Occipital lobe (tissue), 2 donors: ENCODE data around the gene CRTC1. TPM values are rescaled to one million over a fixed set of nuclear protein-coding genes. Genes with fewer than 3 reads are reported as not detected.

ENCODE experiments used
- DNase-seq: peaks from one replicate; lab custom pipeline; 2025; lab: John Stamatoyannopoulos, UW
- total RNA-seq: library from RNA; depleted of rRNA; stranded (reverse); fragments of >200 nt; gene quantifications from one replicate; pipeline ENCODE4 v1.2.3, GENCODE V29; 2014

CRTC1 gene
- total RNA-seq, 1 donor from 2014 or later: 6.6 TPM

GRCh38 chr19:18768046-18768771, 84.7 kb downstream of the CRTC1 start:
- DNase-seq: no peak

- no peak for DNase-seq
Measured at GRCh38 chr19:18768997-18769891, 85.8 kb downstream of the CRTC1 start.

- DNase-seq: no peak
Measured at GRCh38 chr19:18769989-18770528, 86.6 kb downstream of the CRTC1 start.

- no peak for DNase-seq
Measured at GRCh38 chr19:18770663-18771327, 87.3 kb downstream of the CRTC1 start.

GRCh38 chr19:18771328-18772242, 88.1 kb downstream of the CRTC1 start:
- no peak for DNase-seq

- DNase-seq: no peak
Measured at GRCh38 chr19:18772620-18773587, 89.4 kb downstream of the CRTC1 start.

GRCh38 chr19:18773682-18774081, 90.2 kb downstream of the CRTC1 start:
- DNase-seq: no peak

- DNase-seq: no peak
Measured at GRCh38 chr19:18774107-18774506, 90.6 kb downstream of the CRTC1 start.

GRCh38 chr19:18774782-18775444, 91.4 kb downstream of the CRTC1 start:
- DNase-seq: no peak

- DNase-seq: no peak
Measured at GRCh38 chr19:18775586-18776287, 92.3 kb downstream of the CRTC1 start.

GRCh38 chr19:18776288-18776594, 92.8 kb downstream of the CRTC1 start:
- no peak for DNase-seq

- no peak for DNase-seq
Measured at GRCh38 chr19:18776736-18777135, 93.3 kb downstream of the CRTC1 start.

GRCh38 chr19:18777301-18778075, 94.0 kb downstream of the CRTC1 start:
- no peak for DNase-seq

GRCh38 chr19:18778076-18778389, 94.6 kb downstream of the CRTC1 start:
- DNase-seq: no peak

- no peak for DNase-seq
Measured at GRCh38 chr19:18778826-18779495, 95.5 kb downstream of the CRTC1 start.

GRCh38 chr19:18780081-18780480, 96.6 kb downstream of the CRTC1 start:
- DNase-seq: no peak

- DNase-seq: no peak
Measured at GRCh38 chr19:18780631-18781030, 97.2 kb downstream of the CRTC1 start.
